Stimulated activated CD8-positive, alpha-beta memory T cell treated with anti-CD3 and anti-CD28 coated beads, Interleukin-4, amount 100 ng/mL, for 48 hours (primary cell): ENCODE data around the gene ARHGAP31.

Experiments
- DNase-seq: peaks from one replicate; pipeline ENCODE4 v3.0.0-alpha.2; 2020

ARHGAP31 gene

GRCh38 chr3:119396870-119397269 lies 102.7 kb downstream of the ARHGAP31 start:
- no peak for DNase-seq

- no peak for DNase-seq
These were observed 106.3 kb downstream of the ARHGAP31 start for GRCh38 chr3:119400466-119400865.

GRCh38 chr3:119401069-119401468 lies 106.9 kb downstream of the ARHGAP31 start:
- no peak for DNase-seq

GRCh38 chr3:119401503-119402440 lies 107.6 kb downstream of the ARHGAP31 start:
- DNase-seq: no peak

GRCh38 chr3:119402791-119403190 lies 108.6 kb downstream of the ARHGAP31 start:
- no peak for DNase-seq

- no peak for DNase-seq
These were observed 109.0 kb downstream of the ARHGAP31 start for GRCh38 chr3:119403201-119403600.

GRCh38 chr3:119405315-119405714 lies 111.1 kb downstream of the ARHGAP31 start:
- DNase-seq: no peak

- no peak for DNase-seq
These were observed 114.2 kb downstream of the ARHGAP31 start for GRCh38 chr3:119408243-119408950.

GRCh38 chr3:119409844-119410243 lies 115.7 kb downstream of the ARHGAP31 start:
- no peak for DNase-seq

- DNase-seq: no peak
These were observed 119.6 kb downstream of the ARHGAP31 start for GRCh38 chr3:119413603-119414280.

- DNase-seq: no peak
These were observed 122.7 kb downstream of the ARHGAP31 start for GRCh38 chr3:119416873-119417272.

GRCh38 chr3:119417771-119418512 lies 123.8 kb downstream of the ARHGAP31 start:
- DNase-seq: no peak

- no peak for DNase-seq
These were observed 124.5 kb downstream of the ARHGAP31 start for GRCh38 chr3:119418641-119419040.

GRCh38 chr3:119420196-119420595 lies 126.0 kb downstream of the ARHGAP31 start:
- DNase-seq: no peak

- no peak for DNase-seq
These were observed 133.5 kb downstream of the ARHGAP31 start for GRCh38 chr3:119427669-119428068.

GRCh38 chr3:119428538-119428937 lies 134.4 kb downstream of the ARHGAP31 start:
- DNase-seq: no peak

GRCh38 chr3:119433613-119434325 lies 139.6 kb downstream of the ARHGAP31 start:
- DNase-seq: no peak

- no peak for DNase-seq
These were observed 140.5 kb downstream of the ARHGAP31 start for GRCh38 chr3:119434703-119435102.

GRCh38 chr3:119436977-119437376 lies 142.8 kb downstream of the ARHGAP31 start:
- DNase-seq: no peak

GRCh38 chr3:119437691-119438258 lies 143.6 kb downstream of the ARHGAP31 start:
- no peak for DNase-seq

- no peak for DNase-seq
These were observed 149.0 kb downstream of the ARHGAP31 start for GRCh38 chr3:119443179-119443578.

- no peak for DNase-seq
These were observed 150.4 kb downstream of the ARHGAP31 start for GRCh38 chr3:119444590-119444989.
